ENCODE results near the gene FDXR.

Gene FDXR

DNA sequence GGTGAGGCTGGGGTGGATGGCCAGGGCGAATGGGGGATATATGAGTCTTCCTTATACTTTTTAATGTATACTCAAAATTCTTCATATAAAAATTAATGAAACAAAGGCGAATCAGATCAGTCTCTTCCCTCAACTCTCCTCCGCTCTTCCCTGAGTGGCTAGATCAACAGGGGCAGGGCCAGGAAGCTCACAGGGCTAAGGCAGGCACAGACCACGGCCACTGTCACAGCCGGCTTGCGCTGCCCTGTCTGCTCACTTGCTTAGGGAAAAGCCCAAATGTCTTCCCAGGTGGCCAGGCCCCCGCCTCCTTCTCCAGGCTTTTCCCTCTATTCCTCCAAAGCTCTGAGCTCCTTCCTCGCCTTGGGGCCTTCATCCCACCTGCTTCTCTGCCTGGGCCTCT, 19.1 kb downstream of the FDXR start:
- no peak overlapping the region for H3K4me3 ChIP-seq (replicated peaks; ENCODE audit: low read depth, low read length)
- peaks cover 3% of the 10 kb centered on the region for H3K27me3 ChIP-seq (replicated peaks; ENCODE audit: control insufficient read depth, insufficient read depth, low read length)
- TF ChIP-seq, protein P1, sequence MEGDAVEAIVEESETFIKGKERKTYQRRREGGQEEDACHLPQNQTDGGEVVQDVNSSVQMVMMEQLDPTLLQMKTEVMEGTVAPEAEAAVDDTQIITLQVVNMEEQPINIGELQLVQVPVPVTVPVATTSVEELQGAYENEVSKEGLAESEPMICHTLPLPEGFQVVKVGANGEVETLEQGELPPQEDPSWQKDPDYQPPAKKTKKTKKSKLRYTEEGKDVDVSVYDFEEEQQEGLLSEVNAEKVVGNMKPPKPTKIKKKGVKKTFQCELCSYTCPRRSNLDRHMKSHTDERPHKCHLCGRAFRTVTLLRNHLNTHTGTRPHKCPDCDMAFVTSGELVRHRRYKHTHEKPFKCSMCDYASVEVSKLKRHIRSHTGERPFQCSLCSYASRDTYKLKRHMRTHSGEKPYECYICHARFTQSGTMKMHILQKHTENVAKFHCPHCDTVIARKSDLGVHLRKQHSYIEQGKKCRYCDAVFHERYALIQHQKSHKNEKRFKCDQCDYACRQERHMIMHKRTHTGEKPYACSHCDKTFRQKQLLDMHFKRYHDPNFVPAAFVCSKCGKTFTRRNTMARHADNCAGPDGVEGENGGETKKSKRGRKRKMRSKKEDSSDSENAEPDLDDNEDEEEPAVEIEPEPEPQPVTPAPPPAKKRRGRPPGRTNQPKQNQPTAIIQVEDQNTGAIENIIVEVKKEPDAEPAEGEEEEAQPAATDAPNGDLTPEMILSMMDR (IDR thresholded peaks at IDR 0.05; ENCODE audit: insufficient read depth, low read length, poor library complexity, severe bottlenecking): no peak
- no peak for DNase-seq (ENCODE audit: extremely low read depth, insufficient read length)
- no peaks in the 10 kb centered on the region for H3K36me3 ChIP-seq (ENCODE audit: control insufficient read depth, insufficient read depth, low read length)

DNA sequence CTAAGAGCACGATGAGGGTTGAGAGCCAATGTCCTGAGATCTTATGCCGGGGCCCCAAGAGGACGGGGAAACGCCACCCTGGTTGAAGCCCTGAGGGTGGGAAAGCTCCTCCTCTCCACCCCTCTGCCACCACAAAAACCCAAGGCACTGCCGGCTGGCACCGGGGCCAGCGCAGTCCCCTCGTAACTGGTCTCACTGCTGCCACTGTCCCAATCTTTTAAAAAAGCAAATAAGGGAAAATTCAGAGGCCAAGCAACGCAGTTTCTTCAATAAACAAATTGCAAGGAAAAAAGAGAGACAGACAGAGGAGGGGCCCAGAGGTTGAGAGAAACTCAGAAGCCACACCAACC, 19.8 kb downstream of the FDXR start:
- no peak for DNase-seq (ENCODE audit: extremely low read depth, insufficient read length)
- TF ChIP-seq, protein P1 (IDR thresholded peaks at IDR 0.05; ENCODE audit: insufficient read depth, low read length, poor library complexity, severe bottlenecking): no peak
- no peaks in the 10 kb centered on the region for H3K36me3 ChIP-seq (ENCODE audit: control insufficient read depth, insufficient read depth, low read length)
- H3K27me3 ChIP-seq (replicated peaks; ENCODE audit: control insufficient read depth, insufficient read depth, low read length): peaks cover 1% of the 10 kb centered on the region
- peak overlapping the region; percentile 18 for H3K4me3 ChIP-seq (replicated peaks; ENCODE audit: low read depth, low read length)

DNA sequence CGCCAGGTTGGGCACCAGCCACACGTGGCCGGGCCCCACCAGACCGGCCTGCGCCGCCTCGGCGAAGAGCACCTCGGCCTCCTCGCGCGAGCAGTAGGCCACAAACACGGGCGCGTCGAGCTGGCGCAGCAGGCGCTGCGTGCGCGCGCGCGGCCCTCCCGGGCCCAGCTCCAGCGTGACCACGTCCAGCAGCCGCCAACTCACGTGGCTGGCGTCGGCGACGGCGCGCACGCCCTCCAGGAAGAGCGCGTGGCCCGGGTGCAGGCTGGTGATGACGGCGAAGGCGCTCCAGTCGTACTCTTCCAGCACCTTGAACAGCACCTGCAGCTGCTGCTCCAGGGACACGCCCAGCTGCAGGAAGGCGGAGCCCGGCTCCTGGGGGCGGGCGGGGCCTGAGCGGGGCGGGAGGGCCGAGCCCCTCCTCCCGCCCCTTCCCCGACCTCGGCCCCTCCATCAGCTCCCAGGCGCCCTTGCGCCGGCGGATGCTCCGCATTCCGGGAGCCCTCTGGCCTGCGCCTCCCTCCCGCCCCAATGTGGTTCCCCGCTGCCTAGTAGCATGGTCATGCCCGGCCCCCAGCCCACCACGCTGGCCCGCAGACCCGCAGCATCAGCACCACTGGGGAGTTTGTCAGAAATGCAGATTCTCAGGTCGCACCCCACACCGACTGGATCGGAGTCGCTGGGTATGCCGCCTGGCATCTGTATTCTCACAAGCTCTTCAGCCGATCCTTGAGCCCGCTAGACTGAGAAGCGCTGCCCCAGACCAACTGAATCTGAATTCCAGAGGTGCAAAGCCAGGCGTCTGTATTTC, 20.4 kb downstream of the FDXR start:
- Histone ChIP-seq H3K4me3 (replicated peaks; ENCODE audit: low read depth, low read length) (peak overlapping the region; percentile 18), H3K27me3 (replicated peaks; ENCODE audit: control insufficient read depth, insufficient read depth, low read length) (peaks cover 1% of the 10 kb centered on the region), H3K36me3 (ENCODE audit: control insufficient read depth, insufficient read depth, low read length) (no peaks in the 10 kb centered on the region)
- TF ChIP-seq, protein P1 (IDR thresholded peaks at IDR 0.05; ENCODE audit: insufficient read depth, low read length, poor library complexity, severe bottlenecking): no peak
- DNase-seq (ENCODE audit: extremely low read depth, insufficient read length): peak; percentile 69

DNA sequence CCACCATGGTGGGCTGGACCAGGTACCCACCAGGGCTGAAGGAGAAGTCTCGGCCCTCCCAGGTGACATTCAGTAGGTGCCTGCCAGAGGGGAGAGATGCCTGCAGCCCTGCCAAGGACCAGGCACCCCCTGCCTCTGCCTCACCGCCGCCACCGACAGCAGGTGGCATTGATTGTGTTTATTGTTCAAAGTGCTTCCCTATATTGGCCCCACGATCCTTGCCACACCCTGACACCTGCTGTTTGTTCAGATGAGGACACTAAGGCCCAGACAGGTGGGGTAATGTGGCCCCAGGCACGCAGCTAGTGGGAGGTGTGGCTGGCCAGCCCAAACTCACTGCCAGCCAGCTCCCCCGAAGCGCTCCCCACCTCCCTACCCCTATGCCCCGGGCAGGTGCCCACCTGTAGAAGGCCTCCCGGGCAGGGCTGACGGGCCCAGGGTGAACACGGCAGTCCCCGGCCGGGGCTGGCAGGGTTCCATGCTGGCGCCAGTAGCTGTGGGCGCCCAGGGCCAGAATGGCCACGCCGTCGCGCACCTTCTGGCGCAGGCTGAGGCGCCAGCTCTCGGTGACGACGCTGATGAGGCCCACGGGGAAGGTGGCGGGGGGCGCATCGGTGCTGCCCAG, 21.1 kb downstream of the FDXR start:
- TF ChIP-seq, protein P1 (IDR thresholded peaks at IDR 0.05; ENCODE audit: insufficient read depth, low read length, poor library complexity, severe bottlenecking): no peak
- Histone ChIP-seq H3K36me3 (ENCODE audit: control insufficient read depth, insufficient read depth, low read length) (no peaks in the 10 kb centered on the region), H3K27me3 (replicated peaks; ENCODE audit: control insufficient read depth, insufficient read depth, low read length) (no peaks in the 10 kb centered on the region; the same call in none of the 2 replicates), H3K4me3 (replicated peaks; ENCODE audit: low read depth, low read length) (no peak overlapping the region)
- no peak for DNase-seq (ENCODE audit: extremely low read depth, insufficient read length)

DNA sequence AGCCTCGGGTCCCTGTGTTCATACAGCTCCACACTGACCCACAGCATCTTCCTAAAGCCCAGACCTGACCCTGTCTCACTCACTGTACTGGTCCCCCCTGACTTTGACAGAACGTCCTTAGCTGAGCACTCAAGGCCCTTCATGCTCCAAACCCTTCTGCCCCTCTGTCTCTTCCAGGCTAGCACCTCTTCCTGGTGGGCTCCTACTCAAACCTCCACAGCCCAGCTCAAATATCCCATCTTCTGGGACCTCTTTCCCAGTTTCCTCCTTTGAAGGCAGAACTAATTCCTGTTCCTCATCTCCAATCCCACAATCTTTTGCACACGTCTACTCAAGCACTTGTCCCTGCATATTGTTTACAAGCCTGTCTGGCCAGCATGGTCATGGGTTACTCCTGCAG, 21.9 kb downstream of the FDXR start:
- DNase-seq (ENCODE audit: extremely low read depth, insufficient read length): no peak
- Histone ChIP-seq H3K36me3 (ENCODE audit: control insufficient read depth, insufficient read depth, low read length) (no peaks in the 10 kb centered on the region), H3K4me3 (replicated peaks; ENCODE audit: low read depth, low read length) (no peak overlapping the region), H3K27me3 (replicated peaks; ENCODE audit: control insufficient read depth, insufficient read depth, low read length) (no peaks in the 10 kb centered on the region; the same call in none of the 2 replicates)
- TF ChIP-seq, protein P1 (IDR thresholded peaks at IDR 0.05; ENCODE audit: insufficient read depth, low read length, poor library complexity, severe bottlenecking): no peak

Data from GM06990 (cell line).